HCEC 1CT (cell line): ENCODE data around the gene UBE2E2.

Source experiments
- DNase-seq: peaks from one replicate; pipeline ENCODE4 v3.0.0-alpha.2; 2017

The UBE2E2 gene

DNA sequence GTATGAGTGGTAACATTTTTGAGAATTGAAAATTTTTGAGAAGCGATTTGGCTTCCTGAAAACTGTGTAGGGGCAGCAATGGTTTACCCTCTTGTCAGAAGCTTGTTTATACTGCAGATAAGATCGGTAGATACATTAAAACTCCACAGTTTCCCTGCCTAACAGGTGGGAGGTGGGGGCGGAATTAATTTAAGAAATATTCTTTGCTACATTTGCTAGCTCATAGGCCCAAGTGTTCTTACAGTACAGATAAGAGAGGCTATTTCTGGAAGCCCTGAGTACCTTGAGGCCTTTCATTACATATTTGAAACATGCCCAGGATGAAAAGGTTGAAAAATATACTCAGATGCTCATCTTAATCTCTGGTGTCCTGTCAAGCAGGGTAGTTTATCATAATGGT, 285.5 kb downstream of the UBE2E2 start:
- DNase-seq = no peak

DNA sequence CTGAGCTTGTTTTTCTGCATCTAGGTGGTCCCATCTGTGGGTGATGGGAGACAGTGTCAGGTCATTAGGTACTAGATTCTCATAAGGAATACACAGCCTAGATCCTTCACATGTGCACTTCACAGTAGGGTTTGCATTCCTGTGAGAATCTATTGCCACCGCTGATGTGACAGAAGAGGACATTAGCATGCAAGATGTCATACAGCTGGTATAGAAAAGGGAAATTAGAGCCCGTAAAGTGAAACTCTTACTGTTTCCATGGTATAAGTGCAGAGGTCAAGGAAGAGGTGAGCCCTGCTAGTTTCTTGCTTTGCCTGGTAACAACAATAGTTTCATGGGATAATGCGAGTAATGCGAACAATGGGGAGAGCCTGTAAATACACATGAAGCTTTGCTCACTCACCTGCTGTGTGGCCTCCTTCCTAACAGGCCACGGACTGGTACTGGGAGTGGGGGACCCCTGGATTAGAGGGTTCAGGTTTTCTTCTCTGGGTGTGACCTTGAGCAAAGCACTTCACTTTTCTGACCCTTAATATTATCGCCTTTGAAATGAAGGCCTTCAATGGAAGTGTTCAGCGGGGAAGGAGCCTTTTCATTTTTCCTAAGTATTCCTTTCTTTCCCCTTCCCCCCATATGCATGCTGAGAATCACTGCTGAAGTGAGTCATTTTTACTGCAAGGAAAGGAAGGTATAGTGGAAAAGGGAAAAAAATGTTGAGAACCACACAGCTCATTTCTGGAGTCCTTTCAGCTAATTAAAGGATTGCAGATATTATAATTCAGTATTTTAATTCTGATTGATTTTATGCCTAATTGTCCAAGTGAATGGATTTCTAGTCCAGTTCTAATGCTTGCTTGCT, 286.4 kb downstream of the UBE2E2 start:
- peak; percentile 49 for DNase-seq

DNA sequence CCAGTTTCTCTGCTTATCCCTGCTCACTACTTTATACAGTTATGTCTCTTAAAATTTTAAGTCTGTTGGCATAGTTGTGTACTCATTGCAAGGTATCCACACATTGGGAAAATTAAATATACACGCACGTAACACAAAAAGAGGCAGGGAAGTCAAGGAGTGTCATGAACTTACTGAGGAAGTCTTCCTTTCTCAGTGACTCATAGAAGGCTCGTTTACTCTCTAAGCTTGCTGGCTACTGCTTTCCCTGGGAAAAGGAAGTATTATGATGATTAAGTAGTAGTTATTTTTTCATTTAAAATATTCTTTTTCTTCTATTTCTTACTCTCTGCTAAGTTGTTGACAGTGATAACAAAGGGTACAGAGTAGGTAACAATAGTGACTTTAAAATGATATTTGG, 287.3 kb downstream of the UBE2E2 start:
- DNase-seq = peak; percentile 79

- DNase-seq = no peak
Observed at GRCh38 chr3:23492057-23492456, 288.9 kb downstream of the UBE2E2 start.

DNA sequence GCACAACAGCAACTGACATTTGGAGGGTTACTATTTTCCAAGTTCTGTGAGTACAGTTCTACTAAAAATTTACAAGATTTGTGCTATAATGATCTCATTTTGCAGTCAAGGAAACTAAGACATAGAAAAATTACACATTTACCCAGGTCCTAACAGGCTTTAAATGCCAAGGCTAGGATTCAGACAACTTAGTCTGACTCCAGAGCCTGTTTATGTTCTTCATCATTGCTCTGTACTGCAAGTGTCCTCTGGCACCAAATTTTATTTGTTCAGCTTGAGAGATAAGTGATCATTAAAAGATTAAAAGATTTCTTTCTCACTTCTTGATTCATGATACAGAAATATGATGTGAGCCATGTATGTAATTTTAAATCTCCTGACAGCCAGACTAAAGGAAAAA, 290.8 kb downstream of the UBE2E2 start:
- DNase-seq = no peak

DNA sequence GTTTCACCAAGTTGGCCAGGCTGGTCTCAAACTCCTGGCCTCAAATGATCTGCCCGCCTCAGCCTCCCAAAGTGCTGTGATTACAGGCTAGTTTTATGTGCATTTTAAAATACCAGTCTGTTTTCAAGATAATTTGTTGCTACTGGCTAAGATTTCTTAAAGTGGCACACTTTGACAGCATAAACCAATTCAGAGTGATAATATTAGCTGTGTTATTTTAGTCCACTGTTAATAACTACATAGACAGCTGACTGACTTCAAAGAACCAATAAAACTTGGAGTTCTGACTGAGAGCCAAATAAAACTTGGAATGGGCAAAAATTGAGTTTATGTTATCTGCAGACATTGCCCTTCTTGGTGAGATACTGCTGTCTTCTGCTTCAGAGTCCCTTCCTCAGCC, 291.8 kb downstream of the UBE2E2 start:
- no peak for DNase-seq

- DNase-seq = peak; percentile 51
Observed at GRCh38 chr3:23495507-23495906, 292.4 kb downstream of the UBE2E2 start.

GRCh38 chr3:23496165-23496564, 293.0 kb downstream of the UBE2E2 start:
- no peak for DNase-seq

GRCh38 chr3:23497156-23497555, 294.0 kb downstream of the UBE2E2 start:
- DNase-seq = no peak

DNA sequence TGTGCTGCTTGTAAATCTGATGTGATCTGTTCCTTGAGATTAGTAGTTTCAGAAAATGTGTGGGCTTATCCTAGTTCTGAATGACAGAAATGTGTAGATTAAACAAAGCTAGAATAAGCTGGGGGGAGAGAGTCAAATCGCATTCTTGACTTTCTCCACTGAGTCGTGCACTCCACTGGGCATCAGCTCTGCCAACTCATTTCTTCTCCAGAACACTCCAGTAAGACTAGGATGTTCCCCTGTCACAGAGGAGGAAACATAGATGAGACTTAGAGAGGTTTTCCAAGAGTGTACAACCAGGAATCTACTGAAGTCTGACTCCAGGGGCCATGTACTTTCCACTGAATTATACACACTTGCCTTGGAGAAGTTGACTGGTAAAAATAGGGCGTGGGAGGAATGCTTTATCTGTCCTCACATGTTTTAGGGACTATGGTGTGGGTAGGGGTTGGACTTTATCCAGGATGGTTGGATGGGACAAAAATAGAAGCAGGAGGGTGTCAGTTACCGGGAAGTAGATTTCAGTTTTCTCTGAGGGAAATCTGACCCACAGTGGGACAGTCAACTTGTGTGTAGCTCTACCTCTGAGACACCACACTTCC, 298.2 kb downstream of the UBE2E2 start:
- no peak for DNase-seq

DNA sequence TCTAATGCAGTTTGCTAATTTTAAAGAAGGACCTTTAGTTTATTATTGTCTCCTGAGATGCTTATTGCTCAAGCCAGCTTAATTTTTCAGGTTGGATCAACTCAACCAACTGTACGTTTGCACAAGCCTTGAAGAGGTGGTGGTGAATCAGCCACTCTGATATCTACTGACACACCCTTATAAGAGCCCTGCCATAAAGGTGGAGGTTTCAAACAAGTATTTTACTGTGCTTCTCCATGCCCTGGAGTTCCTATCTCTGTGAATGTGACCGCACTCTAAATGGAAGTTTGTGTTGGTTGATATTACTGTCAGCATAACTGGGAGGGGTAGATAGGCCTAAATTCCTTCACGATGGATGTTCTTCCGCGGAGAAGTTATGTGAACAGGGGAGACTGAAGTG, 305.3 kb downstream of the UBE2E2 start:
- no peak for DNase-seq

DNA sequence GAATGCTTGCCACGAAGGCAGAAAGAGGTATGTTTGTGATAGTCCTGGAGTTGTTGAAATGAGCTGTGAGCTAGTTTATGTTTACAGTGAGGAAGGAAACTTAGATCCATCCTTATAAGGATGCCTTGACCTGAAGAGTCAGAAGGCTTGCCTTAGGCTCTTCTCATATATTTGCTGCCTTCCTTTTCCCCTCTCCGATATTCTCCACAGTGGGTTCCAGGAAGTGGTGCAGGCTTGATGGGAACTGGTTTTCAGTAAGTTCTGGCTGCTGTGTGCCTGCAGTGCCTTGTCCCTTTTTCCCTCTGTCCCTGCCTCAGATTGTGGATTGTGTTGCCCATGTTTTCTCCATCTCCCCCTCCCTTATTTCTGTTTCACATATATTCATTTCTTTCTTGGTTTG, 315.3 kb downstream of the UBE2E2 start:
- DNase-seq = no peak

DNA sequence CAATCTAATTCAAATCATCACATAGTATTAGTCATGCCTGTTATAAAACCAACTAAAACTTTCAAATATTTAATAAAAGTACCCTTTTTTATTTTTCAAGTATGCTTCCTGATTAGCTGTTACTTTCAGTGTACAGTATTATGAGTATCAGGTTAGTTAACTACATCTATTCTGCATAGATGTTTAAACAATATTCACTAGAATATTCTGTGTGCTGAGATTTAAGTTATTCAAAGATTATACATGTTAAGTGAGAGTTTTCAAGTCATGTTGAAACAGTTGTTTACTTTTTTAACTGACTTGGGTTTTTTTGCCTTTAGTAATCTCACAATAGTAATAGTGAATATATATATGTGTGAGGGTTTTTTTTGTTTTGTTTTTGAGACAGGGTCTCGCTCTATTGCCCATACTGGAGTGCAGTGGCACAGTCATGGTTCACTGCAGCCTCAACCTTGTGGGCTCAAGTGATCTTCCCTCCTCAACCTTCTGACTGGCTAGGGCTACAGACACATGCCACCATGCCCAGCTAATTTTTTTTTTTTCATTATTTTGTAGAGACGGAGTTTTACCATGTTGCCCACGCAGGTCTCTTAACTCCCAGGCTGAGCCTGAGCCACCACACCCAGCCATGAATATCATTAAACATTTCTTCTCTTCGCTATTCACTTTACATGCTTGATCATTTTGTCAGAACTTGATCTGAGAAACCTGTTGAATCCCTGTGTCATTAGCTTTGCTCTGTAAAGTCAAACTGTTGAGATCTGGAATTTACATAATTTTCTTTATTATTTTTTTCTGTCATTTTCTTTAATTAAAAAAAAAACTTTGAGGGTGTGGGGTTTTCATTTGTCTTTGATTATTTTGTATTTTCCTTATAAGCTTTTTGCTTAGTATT, 316.4 kb downstream of the UBE2E2 start:
- DNase-seq = no peak

DNA sequence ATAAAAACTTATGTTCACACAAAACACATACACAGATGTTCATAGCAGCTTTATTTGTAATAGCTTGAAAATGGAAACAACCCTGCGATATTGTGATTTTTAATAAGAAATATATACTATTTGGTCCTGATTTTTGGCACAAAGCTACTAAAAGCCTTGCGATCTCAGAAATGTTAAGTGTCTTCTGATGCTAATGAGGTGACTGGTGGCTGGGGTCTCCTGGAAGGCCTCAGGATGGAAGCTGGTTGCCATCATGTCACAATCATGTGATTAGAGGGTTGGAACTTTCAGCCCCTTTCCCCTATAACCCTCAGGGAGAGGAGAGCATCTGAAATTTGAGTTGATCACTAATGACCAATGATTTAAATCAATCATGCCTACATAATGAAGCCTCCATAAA, 324.2 kb downstream of the UBE2E2 start:
- no peak for DNase-seq

DNA sequence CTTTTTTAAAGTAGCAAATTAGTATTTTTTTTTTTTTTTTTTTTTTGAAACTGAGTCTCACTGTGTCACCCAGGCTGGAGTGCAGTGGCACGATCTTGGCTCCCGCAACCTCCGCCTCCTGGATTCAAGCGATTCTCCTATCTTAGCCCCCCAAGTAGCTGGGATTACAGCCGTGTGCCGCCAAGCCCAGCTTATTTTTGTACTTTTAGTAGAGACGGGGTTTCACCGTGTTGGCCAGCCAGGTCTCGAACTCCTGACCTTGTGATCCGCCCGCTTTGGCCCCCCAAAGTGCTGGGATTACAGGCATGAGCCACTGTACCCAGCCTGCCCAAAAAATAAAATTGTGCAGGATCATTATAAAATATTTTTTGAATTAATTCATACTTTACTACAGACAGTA, 330.5 kb downstream of the UBE2E2 start:
- no peak for DNase-seq

DNA sequence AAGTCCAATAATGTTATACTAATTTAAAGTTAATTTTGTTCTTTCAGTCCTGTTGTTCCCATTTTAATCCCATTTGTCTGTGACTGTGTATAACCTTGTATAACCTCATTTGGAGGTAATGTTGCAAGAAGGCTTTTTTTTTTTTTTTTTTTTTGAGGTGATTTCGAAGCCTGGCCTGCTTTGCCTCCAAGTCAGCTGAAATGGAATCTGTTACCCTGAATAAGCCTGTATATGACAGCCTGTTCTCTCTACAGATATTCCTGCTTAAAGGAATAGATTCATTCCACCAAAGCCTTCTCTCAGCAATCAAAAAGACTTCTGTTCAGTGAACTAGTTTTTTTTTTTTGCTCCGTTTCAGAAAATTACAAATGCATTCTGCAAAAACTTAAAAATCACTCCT, 330.9 kb downstream of the UBE2E2 start:
- DNase-seq = no peak

- no peak for DNase-seq
Observed at GRCh38 chr3:23537101-23537551, 334.0 kb downstream of the UBE2E2 start.

DNA sequence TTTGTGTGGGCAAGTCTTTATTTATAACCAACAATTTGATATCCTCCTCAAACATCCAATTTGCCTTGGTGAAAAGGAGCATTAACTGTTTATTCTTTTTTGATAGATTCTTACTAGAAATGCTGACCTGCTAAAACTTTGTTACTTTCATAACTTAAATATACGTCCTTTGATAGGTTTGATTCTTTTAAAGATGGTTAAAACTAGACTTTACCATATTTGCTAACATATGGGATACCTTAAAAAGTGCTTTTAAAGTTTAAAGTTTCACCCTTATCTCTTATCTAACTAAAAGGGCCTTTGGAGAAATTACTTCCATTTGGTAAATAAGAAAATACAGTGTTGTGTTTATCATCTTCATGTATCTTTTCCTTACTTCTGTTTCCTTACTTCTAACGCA, 336.1 kb downstream of the UBE2E2 start:
- no peak for DNase-seq

- DNase-seq = no peak
Observed at GRCh38 chr3:23540600-23540999, 337.5 kb downstream of the UBE2E2 start.

DNA sequence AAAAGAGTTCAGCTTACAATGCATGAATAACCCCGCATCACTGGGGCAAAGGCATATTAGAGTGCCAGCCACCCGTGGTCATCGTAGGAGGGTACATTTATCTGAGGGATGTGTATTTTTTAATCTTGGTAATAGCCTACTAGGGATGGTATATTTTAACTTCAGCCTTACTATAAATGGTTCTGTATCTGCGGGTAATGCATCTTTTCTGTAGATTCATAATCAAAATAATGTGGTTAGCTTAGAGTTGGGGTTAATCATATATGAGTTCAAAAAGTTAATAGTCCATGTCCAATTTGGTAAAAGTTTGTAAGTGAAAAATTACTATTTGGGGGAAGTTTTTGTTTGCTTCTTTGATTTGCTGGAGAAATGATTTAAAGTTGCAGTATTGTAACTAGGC, 339.0 kb downstream of the UBE2E2 start:
- DNase-seq = no peak

- DNase-seq = no peak
Observed at GRCh38 chr3:23546181-23546580, 343.1 kb downstream of the UBE2E2 start.

DNA sequence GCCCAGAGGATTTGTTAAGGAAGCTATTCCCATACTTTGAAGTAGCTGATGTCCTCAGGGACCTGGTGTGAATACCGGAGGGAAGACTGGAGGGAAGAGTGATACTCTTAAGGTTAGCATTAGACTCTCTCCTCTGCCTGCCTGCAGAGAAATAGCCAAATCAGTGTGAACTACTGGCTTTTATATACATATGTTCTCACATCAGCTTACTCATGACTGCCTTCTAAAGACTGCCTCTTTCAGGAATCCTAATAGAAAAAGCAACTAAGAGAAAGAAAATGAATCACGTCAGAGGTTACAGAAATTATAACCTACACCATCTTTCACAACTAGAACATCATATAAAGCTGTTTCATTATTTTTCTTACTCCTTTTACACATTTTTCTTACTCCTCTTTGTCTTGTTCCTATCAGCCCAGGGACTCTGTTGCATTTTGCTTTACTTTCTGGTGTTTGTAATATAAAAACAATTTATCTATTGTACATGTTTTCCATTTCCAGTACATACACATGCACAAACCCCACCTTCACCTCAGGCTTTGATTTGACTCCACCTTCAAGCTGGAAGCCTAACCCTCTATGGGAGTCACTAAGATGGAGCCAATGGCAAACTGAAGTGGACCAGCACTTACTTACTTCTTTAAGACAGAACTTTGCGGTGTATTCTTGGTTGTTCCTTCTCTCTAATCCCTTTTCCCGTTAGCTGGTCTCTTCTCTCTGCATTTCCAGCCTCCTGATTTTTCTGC, 345.0 kb downstream of the UBE2E2 start:
- DNase-seq = peak; percentile 31

DNA sequence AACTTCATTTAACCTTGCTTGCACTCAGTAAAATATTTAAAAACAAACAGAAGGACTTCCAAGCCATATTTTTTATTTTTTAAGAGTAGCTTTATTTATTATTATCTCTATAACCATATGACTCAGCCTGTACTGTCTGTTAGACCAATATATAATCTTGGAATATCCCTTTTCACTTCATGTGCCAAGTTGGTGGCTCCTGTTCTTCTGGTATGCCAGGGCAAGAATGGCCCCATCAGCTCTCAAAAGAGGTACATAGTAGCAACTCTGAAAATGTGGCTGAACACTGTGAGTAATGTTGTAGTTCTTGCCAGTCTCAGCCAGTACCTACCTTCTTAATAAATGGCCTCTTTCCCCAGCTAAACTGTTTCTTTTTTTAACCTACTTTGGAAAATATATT, 345.6 kb downstream of the UBE2E2 start:
- DNase-seq = no peak
